VCaP (cell line): ENCODE measurements around the gene USP28.
"Not testable (repeated sequence)": the region's sequence is repeated elsewhere in the genome, so short reads cannot be mapped to it uniquely, and the experiment has no call there.

Experiments
- H3K27ac ChIP-seq: fragments of 450-650 bp; 2 replicates; pipeline ENCODE4 v1.5.1; 2017
- TF ChIP-seq, protein P1 (sequence below): fragments of 450-650 bp; conservative IDR thresholded peaks from 2 replicates; pipeline ENCODE4 v1.5.1; 2017; ENCODE audit warnings: mild to moderate bottlenecking, moderate library complexity

The USP28 gene, protein sequence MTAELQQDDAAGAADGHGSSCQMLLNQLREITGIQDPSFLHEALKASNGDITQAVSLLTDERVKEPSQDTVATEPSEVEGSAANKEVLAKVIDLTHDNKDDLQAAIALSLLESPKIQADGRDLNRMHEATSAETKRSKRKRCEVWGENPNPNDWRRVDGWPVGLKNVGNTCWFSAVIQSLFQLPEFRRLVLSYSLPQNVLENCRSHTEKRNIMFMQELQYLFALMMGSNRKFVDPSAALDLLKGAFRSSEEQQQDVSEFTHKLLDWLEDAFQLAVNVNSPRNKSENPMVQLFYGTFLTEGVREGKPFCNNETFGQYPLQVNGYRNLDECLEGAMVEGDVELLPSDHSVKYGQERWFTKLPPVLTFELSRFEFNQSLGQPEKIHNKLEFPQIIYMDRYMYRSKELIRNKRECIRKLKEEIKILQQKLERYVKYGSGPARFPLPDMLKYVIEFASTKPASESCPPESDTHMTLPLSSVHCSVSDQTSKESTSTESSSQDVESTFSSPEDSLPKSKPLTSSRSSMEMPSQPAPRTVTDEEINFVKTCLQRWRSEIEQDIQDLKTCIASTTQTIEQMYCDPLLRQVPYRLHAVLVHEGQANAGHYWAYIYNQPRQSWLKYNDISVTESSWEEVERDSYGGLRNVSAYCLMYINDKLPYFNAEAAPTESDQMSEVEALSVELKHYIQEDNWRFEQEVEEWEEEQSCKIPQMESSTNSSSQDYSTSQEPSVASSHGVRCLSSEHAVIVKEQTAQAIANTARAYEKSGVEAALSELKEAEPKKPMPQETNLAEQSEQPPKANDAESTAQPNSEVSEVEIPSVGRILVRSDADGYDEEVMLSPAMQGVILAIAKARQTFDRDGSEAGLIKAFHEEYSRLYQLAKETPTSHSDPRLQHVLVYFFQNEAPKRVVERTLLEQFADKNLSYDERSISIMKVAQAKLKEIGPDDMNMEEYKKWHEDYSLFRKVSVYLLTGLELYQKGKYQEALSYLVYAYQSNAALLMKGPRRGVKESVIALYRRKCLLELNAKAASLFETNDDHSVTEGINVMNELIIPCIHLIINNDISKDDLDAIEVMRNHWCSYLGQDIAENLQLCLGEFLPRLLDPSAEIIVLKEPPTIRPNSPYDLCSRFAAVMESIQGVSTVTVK

DNA sequence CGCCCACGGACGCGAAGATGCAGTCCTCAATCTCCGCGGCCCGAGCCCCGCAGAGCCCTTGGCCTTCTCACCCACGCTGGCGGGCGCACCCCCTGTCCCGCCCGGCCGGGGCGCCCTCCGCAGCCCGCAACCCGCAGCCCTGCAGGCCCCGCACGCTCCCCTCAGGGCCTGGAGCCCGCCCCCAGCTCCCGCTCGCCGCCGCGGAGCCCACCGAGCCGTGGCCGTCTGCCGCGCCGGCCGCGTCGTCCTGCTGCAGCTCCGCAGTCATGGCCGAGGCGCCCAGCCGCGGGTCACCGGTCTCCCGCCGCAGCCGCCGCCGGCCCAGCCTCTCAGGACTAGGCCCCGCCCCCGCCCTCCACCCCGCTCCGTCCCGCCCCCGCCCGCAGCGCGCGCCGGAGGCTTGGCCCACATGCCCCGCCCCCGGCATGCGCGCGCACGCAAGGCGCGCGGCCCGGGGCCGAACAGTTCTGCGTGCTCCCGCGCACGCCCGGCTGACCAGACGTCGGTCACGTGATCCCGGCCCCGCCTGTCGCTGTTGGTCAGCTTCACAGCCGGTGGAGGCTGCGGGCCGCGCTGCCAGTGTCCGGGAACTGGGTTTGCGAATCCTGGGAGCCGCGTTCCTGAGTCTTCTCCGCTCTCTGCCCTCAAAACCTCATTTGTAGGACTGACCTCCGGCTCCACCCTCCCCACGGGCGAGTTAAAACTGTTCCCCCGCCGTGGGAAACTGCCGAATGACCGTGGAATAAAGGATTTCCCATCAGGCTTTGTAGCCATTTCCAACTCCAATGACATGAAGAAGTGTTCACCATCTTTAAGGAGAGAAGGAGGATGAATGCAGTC lies at the start of gene USP28:
Gene USP28, minus strand, starts transcription at position 339 of the 840 bp plus-strand sequence. Its CDS starts 71 bp downstream, at position 268.
- H3K27ac ChIP-seq = peak within 1 kb of the TSS; percentile 95
- TF ChIP-seq, protein P1, sequence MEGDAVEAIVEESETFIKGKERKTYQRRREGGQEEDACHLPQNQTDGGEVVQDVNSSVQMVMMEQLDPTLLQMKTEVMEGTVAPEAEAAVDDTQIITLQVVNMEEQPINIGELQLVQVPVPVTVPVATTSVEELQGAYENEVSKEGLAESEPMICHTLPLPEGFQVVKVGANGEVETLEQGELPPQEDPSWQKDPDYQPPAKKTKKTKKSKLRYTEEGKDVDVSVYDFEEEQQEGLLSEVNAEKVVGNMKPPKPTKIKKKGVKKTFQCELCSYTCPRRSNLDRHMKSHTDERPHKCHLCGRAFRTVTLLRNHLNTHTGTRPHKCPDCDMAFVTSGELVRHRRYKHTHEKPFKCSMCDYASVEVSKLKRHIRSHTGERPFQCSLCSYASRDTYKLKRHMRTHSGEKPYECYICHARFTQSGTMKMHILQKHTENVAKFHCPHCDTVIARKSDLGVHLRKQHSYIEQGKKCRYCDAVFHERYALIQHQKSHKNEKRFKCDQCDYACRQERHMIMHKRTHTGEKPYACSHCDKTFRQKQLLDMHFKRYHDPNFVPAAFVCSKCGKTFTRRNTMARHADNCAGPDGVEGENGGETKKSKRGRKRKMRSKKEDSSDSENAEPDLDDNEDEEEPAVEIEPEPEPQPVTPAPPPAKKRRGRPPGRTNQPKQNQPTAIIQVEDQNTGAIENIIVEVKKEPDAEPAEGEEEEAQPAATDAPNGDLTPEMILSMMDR = peak; percentile 21; the same call in 1 of the 2 replicates

GRCh38 chr11:113923572-113923971 lies 48.2 kb upstream of the USP28 start:
- no peak overlapping the region for H3K27ac ChIP-seq
- TF ChIP-seq, protein P1 = no peak

GRCh38 chr11:113911491-113911890 lies 36.1 kb upstream of the USP28 start:
- H3K27ac ChIP-seq = not testable (repeated sequence)

- H3K27ac ChIP-seq = peak overlapping the region; percentile 73; the same call in 1 of the 2 replicates
- TF ChIP-seq, protein P1 = no peak
Observed at GRCh38 chr11:113908098-113908497, 32.7 kb upstream of the USP28 start.

- H3K27ac ChIP-seq = peak overlapping the region; percentile 73; the same call in 1 of the 2 replicates
- TF ChIP-seq, protein P1 = no peak
Observed at GRCh38 chr11:113907681-113908080, 32.3 kb upstream of the USP28 start.

- H3K27ac ChIP-seq = peak overlapping the region; percentile 73
- TF ChIP-seq, protein P1 = no peak
Observed at GRCh38 chr11:113907152-113907551, 31.8 kb upstream of the USP28 start.

DNA sequence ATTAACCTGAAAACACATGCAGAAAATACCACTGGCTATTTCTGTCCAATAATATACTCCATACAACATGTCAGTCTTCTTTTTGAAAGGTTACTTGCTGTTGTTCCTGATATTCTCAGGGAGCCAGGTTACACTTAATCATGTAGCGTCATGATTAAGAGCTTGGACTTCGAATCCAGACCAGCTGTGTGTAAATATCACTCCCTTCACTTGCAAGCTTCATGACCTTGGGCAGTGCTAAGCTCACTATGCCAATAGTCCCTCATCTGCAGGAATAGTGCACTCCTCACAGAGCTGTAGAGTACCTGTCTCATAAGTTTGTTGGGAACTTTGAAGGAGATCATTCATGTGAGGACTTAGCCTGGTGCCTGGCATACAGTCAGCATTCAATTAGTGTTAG lies 31.1 kb upstream of the USP28 start:
- TF ChIP-seq, protein P1 = no peak

More for the DNA sequence above, 31.1 kb upstream of the USP28 start:
- peak overlapping the region; percentile 73 for H3K27ac ChIP-seq
